HG03066 (cell line): ENCODE results near the gene SLC39A3.

Source experiments
- ATAC-seq: cut with Tn5 transposase; IDR thresholded peaks from one replicate; pipeline ENCODE4 v1.9.1; 2021; ENCODE audit warnings: low read depth; ENCODE audit not compliant: unreplicated experiment

Gene SLC39A3

GRCh38 chr19:2750808-2751437 lies 11.1 kb upstream of the SLC39A3 start:
- ATAC-seq, result no peak

DNA sequence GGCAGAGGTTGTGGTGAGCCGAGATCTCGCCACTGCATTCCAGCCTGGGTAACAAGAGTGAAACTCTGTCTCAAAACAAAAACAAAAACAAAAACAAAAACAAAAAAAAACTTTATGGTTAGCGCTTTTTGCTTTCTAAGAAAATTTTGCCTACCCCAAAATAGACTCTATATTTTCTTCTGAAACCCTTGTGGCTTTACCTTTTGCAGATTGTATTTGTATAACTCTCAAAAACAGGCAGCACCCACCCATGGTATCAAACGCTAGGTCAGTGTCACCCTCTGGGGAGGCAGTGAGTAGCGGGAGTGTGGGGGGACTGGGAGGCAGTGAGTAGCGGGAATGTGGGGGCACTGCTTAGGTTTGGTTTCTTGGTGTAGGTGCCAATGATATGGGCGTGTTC lies 7.5 kb upstream of the SLC39A3 start:
- no peak for ATAC-seq

DNA sequence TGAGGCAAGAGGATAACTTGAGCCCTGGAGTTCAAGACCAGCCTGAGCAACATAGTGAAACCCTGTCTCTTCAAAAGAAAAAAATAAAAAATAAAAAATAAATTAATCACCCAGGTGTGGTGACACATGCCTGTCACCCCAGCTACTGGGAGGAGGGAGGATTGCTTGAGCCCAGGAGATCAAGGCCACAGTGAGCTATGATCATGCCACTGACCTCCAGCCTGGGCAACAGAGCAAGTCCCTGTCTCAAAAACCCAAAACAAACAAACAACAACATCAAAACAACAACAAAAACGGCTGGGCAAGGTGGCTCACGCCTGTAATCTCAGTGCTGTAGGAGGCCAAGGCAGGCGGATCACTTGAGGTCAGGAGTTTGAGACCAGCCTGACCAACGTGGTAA lies 4.3 kb upstream of the SLC39A3 start:
- ATAC-seq, result no peak

DNA sequence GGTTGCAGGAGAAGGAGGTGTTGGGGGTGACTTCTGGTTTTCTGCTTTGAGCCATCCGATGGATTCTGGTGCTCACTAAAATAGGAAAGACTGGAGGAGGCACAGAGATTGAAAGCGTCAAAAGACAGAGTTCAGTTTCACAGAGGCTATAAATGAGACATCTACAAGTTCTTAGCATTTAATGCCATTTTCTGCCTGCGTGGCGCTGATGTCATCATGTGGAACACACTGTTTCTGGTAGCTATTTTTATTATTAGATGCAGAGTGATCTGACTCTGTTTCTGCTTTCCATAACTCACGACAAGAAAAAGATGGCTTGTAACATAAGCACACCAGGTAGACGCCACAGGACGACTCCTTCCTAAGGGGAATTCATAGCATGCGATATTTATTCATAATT lies 3.3 kb upstream of the SLC39A3 start:
- no peak for ATAC-seq

- ATAC-seq, result no peak
These were observed 468 bp upstream of the SLC39A3 start for GRCh38 chr19:2740314-2740656.

DNA sequence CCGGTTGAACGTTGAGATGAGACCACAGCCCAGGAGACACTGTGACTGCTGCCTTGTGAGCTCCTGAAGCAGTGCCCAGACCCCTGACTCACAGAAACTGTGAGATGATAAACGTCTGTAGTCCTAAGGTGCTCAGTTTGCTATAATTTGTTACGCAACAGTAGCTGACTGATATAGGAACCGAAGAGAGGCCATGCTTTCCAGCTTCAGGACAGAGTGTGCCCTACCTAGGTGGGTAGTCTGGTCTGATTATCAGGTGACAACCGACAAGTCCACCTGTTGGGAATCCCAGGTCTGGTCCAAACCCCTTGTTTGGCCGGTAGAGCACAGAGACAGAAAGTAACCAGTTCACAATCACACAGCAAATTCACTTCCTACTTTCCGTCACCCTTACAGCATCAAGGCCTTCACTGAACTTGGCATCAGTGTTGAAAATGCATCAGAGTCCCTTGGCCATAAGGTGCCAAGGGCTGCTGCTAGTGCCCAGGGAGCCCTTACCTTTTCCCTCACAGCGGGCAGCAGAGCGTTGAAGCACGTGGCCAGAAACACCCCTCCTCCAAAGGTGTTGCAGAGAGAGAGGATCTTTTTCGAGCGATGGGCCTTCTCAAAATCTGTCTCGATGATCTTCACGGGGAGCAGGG lies 3.1 kb downstream of the SLC39A3 start:
- no peak for ATAC-seq

DNA sequence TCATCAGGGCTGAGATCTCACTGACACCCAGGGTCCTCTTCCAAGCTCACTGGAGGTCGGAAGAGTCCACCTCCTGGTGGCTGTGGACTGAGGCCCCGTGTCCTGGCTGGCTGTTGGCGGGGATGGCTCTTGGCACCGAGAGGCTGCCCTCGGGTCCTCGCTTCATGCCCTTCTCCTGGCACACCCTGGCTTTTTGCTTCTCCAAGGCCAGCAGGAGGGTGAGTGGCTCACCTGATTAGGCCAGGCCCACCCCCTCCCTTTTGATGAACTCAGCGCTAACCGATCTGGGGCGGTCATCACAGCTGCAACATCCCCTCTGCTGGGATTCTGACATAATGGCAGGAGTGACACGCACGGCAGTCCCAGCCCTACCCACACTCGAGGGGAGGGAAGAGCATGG lies 4.4 kb downstream of the SLC39A3 start:
- ATAC-seq, result no peak

DNA sequence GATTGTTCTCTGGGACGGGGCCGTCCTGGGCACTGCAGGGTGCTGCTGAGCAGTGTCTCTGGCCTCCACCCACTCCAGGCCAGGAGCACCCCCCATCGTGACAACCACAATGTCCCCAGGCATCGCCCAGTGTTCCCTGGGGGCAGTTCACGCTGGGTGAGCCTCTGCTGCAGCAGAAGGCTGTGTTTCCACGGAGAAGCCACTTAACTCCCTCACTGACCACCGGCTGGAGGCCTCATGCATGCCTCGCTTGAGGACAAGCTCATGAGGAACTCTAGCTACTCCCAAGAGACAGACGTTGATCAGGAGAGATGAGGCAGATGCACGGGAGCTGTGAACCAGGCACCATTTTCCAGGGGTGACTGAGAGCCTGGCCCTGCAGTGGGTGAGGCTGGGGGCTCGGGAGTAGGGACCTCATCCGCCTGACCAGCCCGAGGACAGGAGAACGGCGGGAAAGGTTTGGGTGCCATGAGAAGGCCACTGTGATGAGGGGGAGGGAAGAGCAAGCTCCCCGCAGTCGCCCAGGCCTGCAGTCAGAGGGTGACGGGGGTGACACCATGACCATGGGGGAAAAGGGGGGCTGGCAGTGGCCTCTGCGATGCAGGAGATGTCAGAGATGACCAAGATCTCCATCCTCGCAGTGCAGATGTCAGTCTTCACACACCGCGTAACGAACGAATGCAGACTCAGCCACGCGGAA lies 5.1 kb downstream of the SLC39A3 start:
- ATAC-seq, result no peak

DNA sequence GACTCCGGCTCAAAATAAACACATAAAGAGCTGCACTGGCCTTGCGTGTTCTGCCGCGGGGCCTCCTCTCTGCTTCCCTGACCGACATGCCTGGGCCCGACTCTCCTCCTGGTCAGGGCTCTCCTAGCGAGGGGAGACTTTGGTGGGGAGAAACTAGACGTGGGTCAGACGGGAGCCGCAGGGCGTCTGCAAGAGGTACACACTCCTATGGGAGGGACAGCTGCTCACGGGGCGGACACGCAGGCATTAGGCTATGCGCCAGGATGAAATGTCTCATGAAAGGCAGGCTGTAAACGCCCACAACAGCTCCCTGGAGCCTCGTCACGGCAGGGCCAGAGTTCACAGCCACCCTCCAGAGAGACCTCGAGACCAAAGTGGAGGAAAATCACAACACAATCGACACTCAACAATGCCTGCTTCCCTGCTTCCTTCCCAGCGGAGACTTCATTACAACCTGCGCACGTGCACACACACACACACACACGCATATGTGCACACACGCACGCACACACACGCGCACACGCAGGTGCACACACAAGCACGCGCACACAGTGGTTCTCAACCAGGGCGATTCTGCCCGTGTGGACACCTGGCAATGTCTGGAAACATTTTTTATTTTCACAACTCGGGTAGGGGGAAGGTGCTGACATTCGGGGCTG lies 5.8 kb downstream of the SLC39A3 start:
- no peak for ATAC-seq

- ATAC-seq, result no peak
These were observed 6.9 kb downstream of the SLC39A3 start for GRCh38 chr19:2732883-2733282.

DNA sequence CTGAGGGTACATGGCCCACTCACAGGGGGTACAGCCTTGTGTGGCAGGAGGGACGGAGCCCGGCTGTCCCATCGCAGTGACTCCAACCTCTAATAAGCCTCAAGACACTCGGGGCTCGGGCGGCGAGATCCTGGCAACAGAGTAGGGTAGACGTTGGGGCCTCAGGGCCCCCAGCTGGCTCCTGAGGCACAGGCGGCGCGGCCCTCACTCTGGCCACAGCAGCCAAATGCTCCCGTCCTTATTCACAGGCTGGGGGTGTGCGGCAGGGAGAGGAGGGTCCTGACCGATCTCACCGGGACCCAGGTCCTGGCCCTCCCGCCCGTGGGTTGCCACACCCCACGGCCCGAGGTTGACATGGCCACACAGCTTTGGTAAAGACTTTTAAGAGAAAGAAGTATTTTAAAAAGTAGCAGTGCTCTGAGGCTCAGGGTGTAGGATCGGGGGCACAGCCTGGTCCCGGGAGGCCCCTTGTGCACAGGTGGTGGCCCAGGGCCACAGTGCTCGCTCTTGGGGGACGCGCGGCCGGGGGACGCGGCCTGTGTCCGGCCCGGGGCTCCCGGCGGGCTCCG lies 7.6 kb downstream of the SLC39A3 start:
- no peak for ATAC-seq

DNA sequence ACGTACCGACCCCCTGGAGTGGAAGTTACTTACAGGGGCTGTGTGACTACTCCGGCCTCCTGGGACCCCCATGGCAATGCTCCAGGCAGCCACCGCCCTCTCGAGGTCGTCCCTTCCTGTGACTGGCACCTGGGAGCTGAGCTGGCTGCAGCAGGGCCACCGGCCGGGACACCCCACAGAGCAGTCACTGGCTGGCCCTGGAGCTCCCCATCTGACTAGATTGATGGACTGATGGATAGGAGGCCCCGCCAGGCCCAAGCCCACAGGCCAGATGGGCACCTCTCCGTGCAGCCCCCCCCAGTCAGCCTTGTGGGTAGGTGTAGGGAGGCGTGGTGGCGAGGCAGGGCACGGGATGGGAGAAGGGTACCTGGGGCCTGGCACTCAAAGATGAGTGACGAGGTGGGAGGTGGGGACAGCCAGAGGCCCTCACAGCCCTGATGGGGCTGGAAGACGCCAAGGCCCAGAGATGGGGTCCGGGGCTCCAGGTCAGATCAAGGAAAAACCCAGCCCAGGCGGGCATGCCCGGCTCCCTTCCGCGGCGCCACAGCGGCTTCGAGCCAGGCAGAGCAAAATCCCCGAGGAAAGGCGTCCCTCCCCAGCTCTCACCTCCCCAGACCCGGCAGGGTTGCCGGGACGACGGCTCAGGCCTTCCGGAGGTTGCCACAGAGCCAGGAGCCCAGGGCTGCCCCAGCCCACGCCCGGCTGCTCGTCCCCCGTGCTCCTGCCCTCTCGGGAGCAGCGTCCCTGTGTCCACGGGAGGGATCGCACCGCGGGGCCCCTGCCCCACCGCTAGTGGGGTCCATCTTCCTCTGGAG lies 8.4 kb downstream of the SLC39A3 start:
- no peak for ATAC-seq

DNA sequence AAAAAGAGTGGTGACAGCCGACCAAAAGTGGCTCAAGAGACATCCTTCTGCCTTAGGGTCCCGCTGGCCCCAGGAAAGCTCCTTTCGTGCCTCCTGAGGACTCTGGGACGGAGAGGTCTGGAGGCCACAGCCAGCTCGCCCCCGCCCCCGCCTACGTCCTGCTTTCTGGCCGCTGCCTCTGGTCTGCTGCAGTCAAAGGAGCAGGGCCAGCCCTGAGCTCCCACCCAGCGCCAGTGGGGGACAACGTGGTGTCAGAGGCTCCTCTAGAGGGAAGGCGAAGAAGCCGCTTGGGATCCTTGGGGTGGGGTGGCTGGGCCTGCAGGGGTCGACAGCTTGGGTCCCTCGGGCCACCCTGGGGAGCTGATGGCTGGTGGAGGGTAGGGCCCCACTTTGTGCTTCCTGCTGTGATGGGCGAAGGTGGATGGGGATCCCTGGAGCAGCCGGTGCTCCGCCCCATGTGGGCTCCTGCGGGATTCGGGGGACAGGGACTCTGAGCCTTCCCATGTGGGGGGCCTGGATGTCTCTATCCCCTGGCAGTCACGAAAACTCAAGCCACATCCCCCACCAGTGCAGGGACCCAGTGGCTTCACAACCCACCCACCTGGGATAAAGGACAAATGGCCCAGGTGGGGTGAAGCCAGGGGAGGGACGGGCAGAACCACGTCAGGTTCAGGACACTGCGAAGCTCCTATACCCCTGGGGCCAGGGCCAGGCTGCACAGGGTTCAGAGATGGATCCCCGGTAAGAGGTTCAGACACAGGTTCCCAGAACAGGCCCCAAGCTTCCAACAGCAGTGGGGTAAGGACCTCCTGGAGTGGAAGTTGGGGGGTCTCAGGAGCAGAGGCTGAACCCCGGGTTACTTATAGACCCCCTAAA lies 9.6 kb downstream of the SLC39A3 start:
- no peak for ATAC-seq

DNA sequence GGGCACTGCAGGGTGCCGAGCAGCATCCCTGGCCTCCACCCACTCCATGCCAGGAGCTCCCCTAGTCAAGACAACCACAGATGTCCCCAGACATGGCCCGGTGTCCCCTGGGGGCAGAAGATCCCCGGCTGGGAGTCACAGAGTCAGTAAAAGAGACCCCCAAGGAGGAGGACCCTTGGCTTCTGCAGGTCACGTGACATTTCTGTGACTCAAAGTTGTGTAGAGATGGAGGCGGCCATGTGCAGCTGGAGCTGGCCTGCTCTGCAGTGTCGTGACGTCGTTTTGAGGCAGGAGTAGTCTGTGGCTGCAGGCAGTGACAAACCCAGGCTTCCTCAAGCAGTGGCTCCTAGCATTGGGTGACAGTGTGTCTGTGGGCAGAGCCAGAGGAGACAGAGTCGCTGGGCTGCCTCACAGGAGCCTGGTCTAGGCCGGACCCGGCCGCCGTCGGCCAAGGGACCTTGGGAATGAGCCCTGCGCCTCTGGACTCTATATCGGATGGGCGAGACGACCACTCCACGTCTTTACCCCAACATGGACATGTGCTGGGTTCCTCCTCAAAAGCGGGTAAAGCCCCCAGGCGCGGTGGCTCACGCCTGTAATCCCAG lies 10.9 kb downstream of the SLC39A3 start:
- ATAC-seq, result no peak

GRCh38 chr19:2727640-2727944 lies 12.2 kb downstream of the SLC39A3 start:
- no peak for ATAC-seq

- ATAC-seq, result no peak
These were observed 12.7 kb downstream of the SLC39A3 start for GRCh38 chr19:2726904-2727639.

DNA sequence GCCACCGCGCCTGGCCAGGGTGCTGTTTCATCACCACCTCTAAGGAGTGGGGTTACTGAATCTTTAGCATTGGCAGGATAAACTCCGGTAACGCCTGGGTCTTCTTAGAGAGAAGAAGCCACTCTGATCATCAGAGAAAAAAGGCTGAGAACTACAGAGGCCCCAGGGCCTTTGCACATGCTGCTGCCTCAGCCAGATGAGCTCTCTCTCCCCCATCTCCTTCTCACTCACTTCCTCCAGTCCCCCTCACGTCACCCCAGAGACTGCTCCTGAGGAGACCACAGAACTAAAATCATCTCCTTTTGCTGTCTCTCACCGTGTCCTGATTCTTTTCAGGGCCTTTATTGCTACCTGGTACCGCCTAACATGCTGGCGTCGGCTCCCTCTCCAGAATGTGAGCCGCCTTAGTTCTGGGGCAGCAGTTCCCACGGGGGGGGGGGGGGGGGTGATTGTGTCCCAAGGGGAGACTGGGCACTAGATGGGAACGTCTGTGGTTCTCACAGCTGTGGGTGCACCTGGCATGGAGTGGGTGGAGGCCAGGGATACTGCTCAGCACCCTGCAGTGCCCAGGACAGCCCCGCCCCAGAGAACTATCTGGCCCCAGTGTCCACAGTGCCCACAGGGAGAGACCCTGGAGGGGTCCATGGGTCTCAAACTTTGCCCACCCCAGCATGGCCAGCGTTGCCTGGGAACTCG lies 13.5 kb downstream of the SLC39A3 start:
- no peak for ATAC-seq

GRCh38 chr19:2724148-2724557 lies 15.7 kb downstream of the SLC39A3 start:
- ATAC-seq, result no peak
